Esophagus muscularis mucosa (tissue), 4 donors: ENCODE data around the gene PUDP. TPM values are rescaled to one million over a fixed set of nuclear protein-coding genes. Genes with fewer than 3 reads are reported as not detected.

ENCODE experiments used
- DNase-seq: peaks from one replicate; pipeline ENCODE4 v3.0.0-alpha.2; 2017; ENCODE audit errors: extremely low spot score
- H3K27ac ChIP-seq, 4 donors: fragments of 200-600 bp; sonication (generic); replicated peaks in 1 of 4; 1 replicate in 3 of 4; 2 replicates in 1 of 4; pipeline ENCODE4 v1.5.1; 2016 to 2019; ENCODE audit warnings: mild to moderate bottlenecking in 1 of 4
- H3K27me3 ChIP-seq, 4 donors: fragments of 200-600 bp; sonication (generic); one replicate each; pipeline versions ENCODE4 v1.5.1 to v1.6.0; 2016 to 2019
- H3K36me3 ChIP-seq, 4 donors: fragments of 200-600 bp; sonication (generic); one replicate each; pipeline ENCODE4 v1.5.1; 2016 to 2019
- H3K4me1 ChIP-seq, 4 donors: fragments of 200-600 bp; sonication (generic); one replicate each; pipeline ENCODE4 v1.5.1; 2016 to 2019
- H3K4me3 ChIP-seq, 4 donors: fragments of 200-600 bp; sonication (generic); 1 replicate in 2 of 4; 2 replicates in 2 of 4; pipeline ENCODE4 v1.5.1; 2016 to 2019; ENCODE audit warnings: mild to moderate bottlenecking in 4 of 4, moderate library complexity in 1 of 4
- H3K9me3 ChIP-seq, 4 donors: fragments of 200-600 bp; sonication (generic); 1 replicate in 3 of 4; 2 replicates in 1 of 4; pipeline ENCODE4 v1.5.1; 2016 to 2019
- EP300 ChIP-seq: sonication (generic); formaldehyde crosslinking; IDR thresholded peaks from one replicate; pipeline ENCODE4 v1.6.1; 2017; ENCODE audit warnings: antibody characterized with exemption
- POLR2A ChIP-seq: fragments of 450-650 bp; IDR thresholded peaks from one replicate; pipeline ENCODE4 v1.6.1; 2017; ENCODE audit warnings: antibody characterized with exemption, moderate library complexity, mild to moderate bottlenecking, low read depth
- POLR2AphosphoS5 ChIP-seq, 2 donors: sonication (generic); formaldehyde crosslinking; IDR thresholded peaks; one replicate each; pipeline ENCODE4 v1.6.1; 2017; ENCODE audit warnings: antibody characterized with exemption in 2 of 2
- WGBS: methylation state at CpG from one replicate; pipeline ENCODE4 v1.1.5; 2018; 5-methylcytosine and 5-hydroxymethylcytosine counted together
- intact Hi-C: fragments of 100-400 bp; cut with DNase I; formaldehyde crosslinking; loops from one replicate; pipeline ENCODE4 v1.15.1; 2023
- total RNA-seq, 4 donors: library from RNA; depleted of rRNA; stranded (reverse); fragments of >200 nt; gene quantifications; one replicate each; pipeline versions ENCODE4 v1.1.0 to v1.2.1, GENCODE V29; 2016
- TF ChIP-seq, protein P1 (sequence below), 3 experiments: fragments of 200-600 bp in 2 of 3; fragments of 450-650 bp in 1 of 3; sonication (generic) in 2 of 3; IDR thresholded peaks; one replicate each; pipeline ENCODE4 v1.5.1; 2017 to 2019; ENCODE audit warnings: antibody characterized with exemption in 3 of 3, mild to moderate bottlenecking in 2 of 3, moderate library complexity in 1 of 3

Gene PUDP
- total RNA-seq, 4 donors from 2014 or later = 5.6 to 14.2 (median 9.1) TPM

DNA sequence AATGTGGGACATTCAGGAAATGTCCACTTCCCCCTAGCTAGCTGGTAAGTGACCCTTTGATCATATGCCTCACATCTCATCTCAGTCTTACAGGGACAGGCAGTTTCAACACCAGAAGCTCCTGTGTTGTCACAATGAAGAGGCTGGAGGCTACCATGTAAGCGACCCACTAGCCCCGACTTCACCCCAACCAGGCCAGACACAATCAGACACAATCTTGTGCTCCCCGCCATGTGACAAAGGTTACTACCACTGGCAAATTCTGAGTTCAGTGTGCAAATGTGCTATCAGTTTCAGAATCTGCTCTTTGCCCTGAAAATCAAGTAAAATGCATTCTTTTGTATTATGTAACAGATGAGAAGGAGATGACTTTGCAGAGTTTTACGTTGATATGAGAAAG lies 57.3 kb downstream of the PUDP start:
- Histone ChIP-seq H3K4me3 (no peak overlapping the region), H3K36me3 (peaks cover 0 to 4% (median 0%) of the 10 kb centered on the region in 4 donors), H3K27ac (no peak overlapping the region), H3K9me3 (no peaks in the 10 kb centered on the region), H3K4me1 (no peaks in the 10 kb centered on the region), H3K27me3 (no peaks in the 10 kb centered on the region)
- TF ChIP-seq POLR2AphosphoS5 (IDR thresholded peaks at IDR 0.05) = no peak
- DNase-seq = no peak
- whole genome bisulfite sequencing = 90% methylated on average over 4 of the region's 4 CpGs
- intact Hi-C loops = no loop called here

DNA sequence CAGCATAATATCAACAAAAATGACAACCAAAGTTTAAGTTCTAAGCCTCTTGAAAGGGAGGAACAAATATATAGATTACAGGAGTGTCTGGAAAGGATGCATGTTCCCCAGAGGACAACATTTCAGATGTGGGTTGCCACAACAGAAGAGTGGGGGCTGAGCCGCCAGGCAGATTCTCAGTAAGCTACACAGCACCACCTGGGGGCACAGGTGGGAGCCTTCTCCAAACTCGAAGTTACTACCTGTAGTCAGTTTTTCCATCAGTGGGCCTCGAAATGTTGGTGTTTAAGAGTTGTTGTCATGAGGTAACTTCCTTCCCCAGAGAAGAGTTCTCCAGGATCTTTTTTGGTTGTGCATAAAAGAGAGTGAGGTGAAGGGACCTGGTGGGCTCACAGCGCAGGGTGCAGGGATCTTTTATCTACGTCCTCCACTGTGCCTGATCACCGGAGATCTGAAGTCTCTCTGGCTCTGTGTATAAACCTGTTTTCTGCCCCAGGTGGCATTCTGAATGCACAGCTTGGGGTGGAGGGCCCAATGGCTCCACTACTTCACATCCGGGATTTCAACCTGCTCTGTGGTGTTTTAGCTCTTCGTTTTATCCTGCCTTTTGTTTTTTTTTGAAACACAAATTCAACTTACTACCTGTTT lies 58.9 kb downstream of the PUDP start:
- Histone ChIP-seq H3K36me3 (peaks cover 0 to 7% (median 0%) of the 10 kb centered on the region in 4 donors), H3K9me3 (no peaks in the 10 kb centered on the region), H3K27me3 (no peaks in the 10 kb centered on the region), H3K4me3 (no peak overlapping the region), H3K4me1 (peaks cover 0 to 3% (median 0%) of the 10 kb centered on the region in 4 donors), H3K27ac (no peak overlapping the region)
- 95% methylated on average over 8 of the region's 8 CpGs for WGBS
- TF ChIP-seq, protein P1, sequence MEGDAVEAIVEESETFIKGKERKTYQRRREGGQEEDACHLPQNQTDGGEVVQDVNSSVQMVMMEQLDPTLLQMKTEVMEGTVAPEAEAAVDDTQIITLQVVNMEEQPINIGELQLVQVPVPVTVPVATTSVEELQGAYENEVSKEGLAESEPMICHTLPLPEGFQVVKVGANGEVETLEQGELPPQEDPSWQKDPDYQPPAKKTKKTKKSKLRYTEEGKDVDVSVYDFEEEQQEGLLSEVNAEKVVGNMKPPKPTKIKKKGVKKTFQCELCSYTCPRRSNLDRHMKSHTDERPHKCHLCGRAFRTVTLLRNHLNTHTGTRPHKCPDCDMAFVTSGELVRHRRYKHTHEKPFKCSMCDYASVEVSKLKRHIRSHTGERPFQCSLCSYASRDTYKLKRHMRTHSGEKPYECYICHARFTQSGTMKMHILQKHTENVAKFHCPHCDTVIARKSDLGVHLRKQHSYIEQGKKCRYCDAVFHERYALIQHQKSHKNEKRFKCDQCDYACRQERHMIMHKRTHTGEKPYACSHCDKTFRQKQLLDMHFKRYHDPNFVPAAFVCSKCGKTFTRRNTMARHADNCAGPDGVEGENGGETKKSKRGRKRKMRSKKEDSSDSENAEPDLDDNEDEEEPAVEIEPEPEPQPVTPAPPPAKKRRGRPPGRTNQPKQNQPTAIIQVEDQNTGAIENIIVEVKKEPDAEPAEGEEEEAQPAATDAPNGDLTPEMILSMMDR (IDR thresholded peaks at IDR 0.05) = no peak
- TF ChIP-seq POLR2A = no peak
- TF ChIP-seq EP300 = no peak
- no peak for TF ChIP-seq POLR2AphosphoS5 (IDR thresholded peaks at IDR 0.05)
- DNase-seq = no peak
- intact Hi-C loops = no loop called here

DNA sequence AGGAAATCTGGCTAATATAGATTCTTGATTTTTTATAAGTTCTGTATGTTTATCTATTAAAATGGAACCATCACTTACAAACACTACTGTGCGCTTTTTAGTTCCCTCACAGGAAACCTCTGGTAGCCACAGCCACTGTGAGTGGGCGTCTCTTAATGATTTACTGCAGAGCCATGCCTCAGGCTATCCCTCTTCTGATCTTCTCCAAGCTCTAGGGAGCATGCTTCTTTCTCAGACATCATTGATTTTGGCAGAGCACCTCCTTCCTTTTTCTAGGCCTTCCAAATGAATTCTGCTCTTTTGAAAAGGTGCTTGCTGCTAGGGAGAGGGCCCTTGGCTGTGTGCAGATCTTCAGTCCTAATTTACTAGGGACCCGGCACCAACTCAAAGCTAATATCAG lies 61.6 kb downstream of the PUDP start:
- Histone ChIP-seq H3K27ac (no peak overlapping the region), H3K4me3 (no peak overlapping the region), H3K9me3 (no peaks in the 10 kb centered on the region), H3K36me3 (peaks cover 0 to 11% (median 0%) of the 10 kb centered on the region in 4 donors), H3K4me1 (peaks cover 0 to 4% (median 0%) of the 10 kb centered on the region in 4 donors), H3K27me3 (no peaks in the 10 kb centered on the region)
- TF ChIP-seq POLR2A = no peak
- no peak for TF ChIP-seq POLR2AphosphoS5 (IDR thresholded peaks at IDR 0.05)
- TF ChIP-seq EP300 = no peak
- TF ChIP-seq, protein P1 (IDR thresholded peaks at IDR 0.05) = no peak
- no peak for DNase-seq
- intact Hi-C loops = no loop called here
- 84% methylated on average over 3 of the region's 3 CpGs for WGBS

DNA sequence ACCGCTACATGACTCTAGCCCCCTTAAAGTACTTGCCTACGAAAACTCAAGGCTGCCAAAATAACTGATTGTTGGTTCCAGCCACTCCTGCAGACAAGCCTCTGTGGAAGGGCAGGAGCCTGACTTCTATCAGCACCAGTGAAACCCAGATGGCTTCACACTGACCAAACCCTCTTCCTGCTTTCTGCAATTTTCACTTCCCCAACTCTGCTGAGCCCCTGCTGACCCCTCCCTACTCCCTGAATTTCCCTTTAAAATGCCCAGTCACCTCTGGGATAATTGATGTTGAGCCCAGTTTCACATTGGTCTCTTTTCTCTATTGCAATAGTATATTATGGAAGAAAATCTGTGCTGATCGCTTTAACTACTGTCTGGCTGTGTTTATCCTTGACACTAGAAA lies 62.1 kb downstream of the PUDP start:
- Histone ChIP-seq H3K9me3 (no peaks in the 10 kb centered on the region), H3K4me1 (peaks cover 0 to 4% (median 0%) of the 10 kb centered on the region in 4 donors), H3K36me3 (peaks cover 0 to 11% (median 0%) of the 10 kb centered on the region in 4 donors), H3K27ac (no peak overlapping the region), H3K27me3 (no peaks in the 10 kb centered on the region), H3K4me3 (no peak overlapping the region)
- intact Hi-C loops = no loop called here
- TF ChIP-seq, protein P1 (IDR thresholded peaks at IDR 0.05) = no peak
- no peak for TF ChIP-seq POLR2AphosphoS5 (IDR thresholded peaks at IDR 0.05)
- no peak for TF ChIP-seq POLR2A
- TF ChIP-seq EP300 = no peak
- 85% methylated on average over 3 of the region's 3 CpGs for WGBS
- DNase-seq = no peak

DNA sequence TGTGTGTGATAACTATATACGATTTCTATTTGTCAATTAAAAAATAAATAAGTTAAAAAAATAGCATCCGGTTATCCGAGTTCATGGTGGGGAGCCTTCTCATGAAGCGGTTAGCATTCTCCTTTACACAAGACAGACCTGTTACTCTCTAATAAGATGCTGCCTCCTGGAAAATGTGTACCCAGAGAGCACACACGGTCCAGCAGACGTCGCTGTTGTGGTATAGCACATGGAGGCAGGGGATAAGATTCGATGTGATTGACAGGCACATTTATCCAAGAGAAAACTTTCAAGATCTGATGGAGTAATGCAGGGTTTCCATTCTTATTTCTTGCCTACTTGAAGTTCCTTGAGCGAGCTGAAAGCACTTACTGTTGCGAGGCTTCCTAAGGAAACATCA lies 63.1 kb downstream of the PUDP start:
- TF ChIP-seq EP300 (no peak), POLR2A (no peak), POLR2AphosphoS5 (IDR thresholded peaks at IDR 0.05) (no peak)
- TF ChIP-seq, protein P1 (IDR thresholded peaks at IDR 0.05) = no peak
- WGBS = 97% methylated on average over 10 of the region's 10 CpGs
- no peak overlapping the region for H3K27ac ChIP-seq

More for the DNA sequence above, 63.1 kb downstream of the PUDP start:
- Histone ChIP-seq H3K27me3 (no peaks in the 10 kb centered on the region), H3K36me3 (peaks cover 0 to 11% (median 0%) of the 10 kb centered on the region in 4 donors), H3K4me1 (peaks cover 0 to 4% (median 0%) of the 10 kb centered on the region in 4 donors), H3K4me3 (no peak overlapping the region), H3K9me3 (no peaks in the 10 kb centered on the region)
- no peak for DNase-seq
- intact Hi-C loops = no loop called here
